AG04449 (cell line): ENCODE data around the gene GNG7.

Experiments used
- CTCF ChIA-PET: fragments of 350-600 bp; formaldehyde crosslinking; extraction: SDS; loops from one replicate; lab custom pipeline; 2021; ENCODE audit warnings: antibody characterized with exemption; lab: Yijun Ruan, JAX
- POLR2A ChIA-PET: fragments of 400-600, 350-600 bp; formaldehyde crosslinking; extraction: SDS; loops from one replicate; lab custom pipeline; 2020; ENCODE audit warnings: antibody characterized with exemption, inconsistent platforms; lab: Yijun Ruan, JAX
- DNase-seq: peaks from one replicate; pipeline ENCODE4 v3.0.0-alpha.2; 2010; ENCODE audit warnings: low read depth, low spot score
- H3K4me3 ChIP-seq: 2 replicates; pipeline ENCODE4 v1.5.1; 2011; ENCODE audit warnings: low read depth, mild to moderate bottlenecking, control low read depth, low read length
- CTCF ChIP-seq: IDR thresholded peaks from one replicate; pipeline ENCODE4 v1.5.1; 2011; ENCODE audit warnings: mild to moderate bottlenecking, moderate library complexity, low read length, control low read depth, inconsistent platforms; ENCODE audit not compliant: insufficient read depth; ENCODE audit errors: missing control alignments

GNG7 gene

GRCh38 chr19:2613507-2614295, 88.8 kb downstream of the GNG7 start:
- CTCF ChIA-PET, result interaction anchor here (0.6 to 8.8 kb wide), 35 partner anchors 8 to 455 kb away, joined by 3 to 232 read pairs (median 4); partner anchors contain the start of genes GADD45B, LMNB2, LSM7 and TIMM13
- DNase-seq, result no peak
- POLR2A ChIA-PET, result interaction anchor here (0.8 to 2.1 kb wide), 4 partner anchors 134 to 188 kb away, joined by 3 to 25 read pairs (median 7); partner anchors contain the start of gene GADD45B
- TF ChIP-seq CTCF, result peak; percentile 91
- no peak overlapping the region for H3K4me3 ChIP-seq

- no peak overlapping the region for H3K4me3 ChIP-seq
- POLR2A ChIA-PET, result interaction anchor here (2.1 to 7.1 kb wide), 2 partner anchors 133 to 136 kb away, joined by 9 to 191 read pairs; partner anchors contain the start of gene GADD45B
- CTCF ChIA-PET, result interaction anchor here (0.6 to 8.8 kb wide), 15 partner anchors 9 to 285 kb away, joined by 3 to 232 read pairs (median 12); partner anchors contain the start of genes GADD45B, LSM7 and TIMM13
- no peak for DNase-seq
- no peak for TF ChIP-seq CTCF
Observed at GRCh38 chr19:2612619-2613249, 89.8 kb downstream of the GNG7 start.

GRCh38 chr19:2611483-2612464, 90.7 kb downstream of the GNG7 start:
- H3K4me3 ChIP-seq, result no peak overlapping the region
- CTCF ChIA-PET, result interaction anchor here (0.8 to 8.8 kb wide), 32 partner anchors 9 to 376 kb away, joined by 3 to 232 read pairs (median 5); partner anchors contain the start of genes GADD45B, LMNB2, PLEKHJ1 and TIMM13
- POLR2A ChIA-PET, result interaction anchor here (0.6 to 7.1 kb wide), 15 partner anchors 9 to 219 kb away, joined by 3 to 191 read pairs (median 4); partner anchors contain the start of genes GADD45B and LMNB2
- DNase-seq, result no peak
- TF ChIP-seq CTCF, result no peak

- H3K4me3 ChIP-seq, result peak overlapping the region; percentile 47
- ChIA-PET CTCF (interaction anchor here (0.7 to 8.8 kb wide), 31 partner anchors 8 to 375 kb away, joined by 3 to 232 read pairs (median 5); partner anchors contain the start of genes GADD45B, LMNB2, PLEKHJ1 and TIMM13), POLR2A (interaction anchor here (0.6 to 7.1 kb wide), 14 partner anchors 9 to 218 kb away, joined by 3 to 191 read pairs (median 4); partner anchors contain the start of genes GADD45B and LMNB2)
- DNase-seq, result peak; percentile 77
- peak; percentile 96 for TF ChIP-seq CTCF
Observed at GRCh38 chr19:2610637-2611482, 91.6 kb downstream of the GNG7 start.
